Measurements from ENCODE around the gene PPRC1. TPM values are rescaled to one million over a fixed set of nuclear protein-coding genes. Genes with fewer than 3 reads are reported as not detected.

PPRC1 gene
- total and polyA plus RNA-seq, 2 experiments from 2014 or later, result 43.2 to 67.5 TPM

- no peak for TF ChIP-seq CREB1 (CRISPR knock-in tag; IDR thresholded peaks at IDR 0.05; ENCODE audit: low read depth)
- no peak for TF ChIP-seq ZNF114 (CRISPR knock-in tag; IDR thresholded peaks at IDR 0.05)
- TF ChIP-seq STAT1 (IDR thresholded peaks at IDR 0.05; ENCODE audit: unreplicated experiment), result no peak
- no peak for TF ChIP-seq CTCF (conservative IDR thresholded peaks at IDR 0.05; ENCODE audit: low read depth in 2 of 2)
These were observed 39.4 kb downstream of the PPRC1 start (continued) for GRCh38 chr10:102172288-102172687.

GRCh38 chr10:102175415-102175814 lies 42.6 kb downstream of the PPRC1 start:
- Histone ChIP-seq H2AFZ (no peak overlapping the region), H3K79me2 (replicated peaks; ENCODE audit: insufficient read depth) (no peaks in the 10 kb centered on the region), H3K27ac (ENCODE audit: low read depth) (no peak overlapping the region), H3K4me3 (no peak overlapping the region), H4K20me1 (replicated peaks; ENCODE audit: insufficient read depth) (no peaks in the 10 kb centered on the region), H3K4me2 (no peak overlapping the region), H3K4me1 (ENCODE audit: insufficient read depth) (no peaks in the 10 kb centered on the region), H3F3A (replicated peaks; ENCODE audit: low read depth) (no peaks in the 10 kb centered on the region), H3K27me3 (ENCODE audit: insufficient read depth) (no peaks in the 10 kb centered on the region), H3K9me2 (ENCODE audit: insufficient read depth) (no peaks in the 10 kb centered on the region), H3K36me3 (ENCODE audit: insufficient read depth) (no peaks in the 10 kb centered on the region)
- H3K27ac Mint-ChIP-seq, result no peak overlapping the region
- TF ChIP-seq ZNF462 (CRISPR knock-in tag; IDR thresholded peaks at IDR 0.05) (no peak), POLR2AphosphoS5 (IDR thresholded peaks at IDR 0.05; ENCODE audit: low read depth) (no peak), CREB1 (CRISPR knock-in tag; IDR thresholded peaks at IDR 0.05; ENCODE audit: low read depth) (no peak)
- DNase-seq (ENCODE audit: low spot score) (no peak), ATAC-seq (no peak)
- no peaks in the 10 kb centered on the region; the same call in 2 of the 3 replicates for H3K4me1 Mint-ChIP-seq
- H3K36me3 Mint-ChIP-seq (ENCODE audit: low read depth), result no peaks in the 10 kb centered on the region
- peaks cover 4% of the 10 kb centered on the region for H3K27me3 Mint-ChIP-seq (ENCODE audit: insufficient read depth, low read depth, poor library complexity)
- no peak overlapping the region for H3K4me3 Mint-ChIP-seq
- H3K9me3 Mint-ChIP-seq, result peaks cover 4% of the 10 kb centered on the region; the same call in 2 of the 3 replicates
